Measurements from ENCODE around the gene STAG1. TPM values are rescaled to one million over a fixed set of nuclear protein-coding genes. Genes with fewer than 3 reads are reported as not detected.

The STAG1 gene
- total RNA-seq, 4 donors from 2014 or later, result 32.6 to 44.0 (median 40.5) TPM

DNA sequence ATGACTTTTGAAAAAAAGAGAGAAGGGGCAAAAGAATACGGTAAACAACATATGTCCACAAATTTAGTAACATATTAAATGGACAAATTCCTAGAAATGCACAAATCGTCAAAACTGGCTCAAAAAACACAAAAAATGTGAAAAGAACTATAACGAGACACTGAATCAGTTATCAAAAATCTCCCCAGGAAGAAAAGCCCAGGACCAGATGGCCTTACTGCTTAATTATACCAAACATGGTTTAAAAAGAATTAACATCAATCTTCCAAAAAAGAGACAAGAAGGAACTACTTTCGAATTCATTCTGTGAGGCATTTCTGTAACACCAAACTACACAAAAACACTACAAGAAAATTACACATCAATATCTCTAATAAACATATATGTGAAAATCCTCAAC, 117.4 kb downstream of the STAG1 start:
- Histone ChIP-seq H3K27ac (replicated peaks in 1 of 4) (no peak overlapping the region), H3K27me3 (no peaks in the 10 kb centered on the region), H3K9me3 (no peaks in the 10 kb centered on the region), H3K36me3 (no peaks in the 10 kb centered on the region), H3K4me3 (no peak overlapping the region), H3K4me1 (peaks cover 0 to 54% (median 50%) of the 10 kb centered on the region in 4 donors)
- TF ChIP-seq EP300 (IDR thresholded peaks at IDR 0.05), result no peak
- no peak for TF ChIP-seq POLR2A (IDR thresholded peaks at IDR 0.05; ENCODE audit: low read depth)
- TF ChIP-seq POLR2AphosphoS5 (IDR thresholded peaks at IDR 0.05), result no peak
- no peak for TF ChIP-seq CTCF (IDR thresholded peaks at IDR 0.05)
- intact Hi-C loops (cut with DNase I), result no loop called here
- no peak for DNase-seq (ENCODE audit: extremely low spot score)
- WGBS, result 95% methylated on average over 4 of the region's 4 CpGs

- peaks cover 0 to 5% (median 0%) of the 10 kb centered on the region in 4 donors for H3K36me3 ChIP-seq
- TF ChIP-seq POLR2A (IDR thresholded peaks at IDR 0.05; ENCODE audit: low read depth) (no peak), POLR2AphosphoS5 (IDR thresholded peaks at IDR 0.05) (no peak), EP300 (IDR thresholded peaks at IDR 0.05) (no peak), CTCF (IDR thresholded peaks at IDR 0.05) (no peak)
- WGBS, result 96% methylated on average over 5 of the region's 5 CpGs
- no peaks in the 10 kb centered on the region for H3K27me3 ChIP-seq
- H3K4me3 ChIP-seq, result no peak overlapping the region
- intact Hi-C loops (cut with DNase I), result no loop called here
- H3K27ac ChIP-seq (replicated peaks in 1 of 4), result no peak overlapping the region
- no peak for DNase-seq (ENCODE audit: extremely low spot score)
- H3K4me1 ChIP-seq, result peaks cover 2 to 46% (median 43%) of the 10 kb centered on the region in 4 donors
- no peaks in the 10 kb centered on the region for H3K9me3 ChIP-seq
These were observed 119.5 kb downstream of the STAG1 start for GRCh38 chr3:136632625-136633081.

GRCh38 chr3:136631424-136631823, 120.8 kb downstream of the STAG1 start:
- WGBS, result 80% methylated on average over 5 of the region's 5 CpGs
- Histone ChIP-seq H3K4me1 (peaks cover 7 to 45% (median 37%) of the 10 kb centered on the region in 4 donors), H3K27ac (replicated peaks in 1 of 4) (no peak overlapping the region), H3K4me3 (no peak overlapping the region), H3K9me3 (no peaks in the 10 kb centered on the region), H3K27me3 (no peaks in the 10 kb centered on the region), H3K36me3 (peaks cover 0 to 5% (median 0%) of the 10 kb centered on the region in 4 donors)
- TF ChIP-seq CTCF (IDR thresholded peaks at IDR 0.05), result no peak
- intact Hi-C loops (cut with DNase I), result no loop called here
- no peak for DNase-seq (ENCODE audit: extremely low spot score)

DNA sequence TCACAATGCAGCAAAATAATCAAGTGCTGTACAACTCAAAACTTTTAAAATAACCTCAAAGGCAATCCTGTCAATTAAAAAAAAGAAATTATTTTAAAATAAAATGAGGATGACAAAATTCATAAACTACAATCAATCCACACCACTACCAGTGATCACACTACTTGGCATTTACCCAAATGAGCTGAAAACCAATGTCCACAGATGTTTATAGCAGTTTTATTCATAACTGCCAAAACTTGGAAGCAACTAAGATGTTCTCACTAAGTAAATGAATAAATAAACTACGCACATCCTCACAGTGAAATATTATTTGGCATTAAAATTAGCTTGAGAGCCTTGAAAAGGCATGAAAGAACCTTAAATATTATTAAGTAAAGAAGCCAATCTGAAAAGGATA, 121.3 kb downstream of the STAG1 start:
- H3K9me3 ChIP-seq, result no peaks in the 10 kb centered on the region
- peaks cover 7 to 45% (median 39%) of the 10 kb centered on the region in 4 donors for H3K4me1 ChIP-seq
- TF ChIP-seq POLR2A (IDR thresholded peaks at IDR 0.05; ENCODE audit: low read depth), result no peak
- no peak for TF ChIP-seq POLR2AphosphoS5 (IDR thresholded peaks at IDR 0.05)
- no peak for TF ChIP-seq CTCF (IDR thresholded peaks at IDR 0.05)
- TF ChIP-seq EP300 (IDR thresholded peaks at IDR 0.05), result no peak
- no peak overlapping the region for H3K4me3 ChIP-seq
- no peaks in the 10 kb centered on the region for H3K27me3 ChIP-seq
- H3K36me3 ChIP-seq, result peaks cover 0 to 5% (median 0%) of the 10 kb centered on the region in 4 donors
- intact Hi-C loops (cut with DNase I), result no loop called here
- WGBS, result 36% methylated on average over 1 of the region's 1 CpG
- no peak overlapping the region for H3K27ac ChIP-seq (replicated peaks in 1 of 4)
- DNase-seq (ENCODE audit: extremely low spot score), result no peak

GRCh38 chr3:136626493-136626892, 125.7 kb downstream of the STAG1 start:
- H3K4me3 ChIP-seq, result no peak overlapping the region
- no peaks in the 10 kb centered on the region for H3K9me3 ChIP-seq
- no peak overlapping the region for H3K27ac ChIP-seq (replicated peaks in 1 of 4)
- peaks cover 7 to 45% (median 27%) of the 10 kb centered on the region in 4 donors for H3K4me1 ChIP-seq
- peaks cover 0 to 5% (median 0%) of the 10 kb centered on the region in 4 donors for H3K36me3 ChIP-seq
- 86% methylated on average over 3 of the region's 3 CpGs for WGBS
- intact Hi-C loops (cut with DNase I), result no loop called here
- TF ChIP-seq CTCF (IDR thresholded peaks at IDR 0.05) (no peak), POLR2AphosphoS5 (IDR thresholded peaks at IDR 0.05) (no peak), EP300 (IDR thresholded peaks at IDR 0.05) (no peak), POLR2A (IDR thresholded peaks at IDR 0.05; ENCODE audit: low read depth) (no peak)
- no peaks in the 10 kb centered on the region for H3K27me3 ChIP-seq
- DNase-seq (ENCODE audit: extremely low spot score), result no peak

Measured in esophagus muscularis mucosa (tissue), 4 donors.